ENCODE measurements around the gene TXNDC2. TPM values are rescaled to one million over a fixed set of nuclear protein-coding genes. Genes with fewer than 3 reads are reported as not detected.
A peak's percentile ranks its signal among the peaks of the same experiment; 100 is the strongest.
"Not testable (repeated sequence)": the region's sequence is repeated elsewhere in the genome, so short reads cannot be mapped to it uniquely, and the experiment has no call there.

TXNDC2 gene
- total RNA-seq, 2 donors from 2014 or later = not detected

GRCh38 chr18:9877655-9878014, 8.1 kb upstream of the TXNDC2 start:
- Mint-ChIP-seq H3K36me3 (ENCODE audit: insufficient read depth in 2 of 2) (no peaks in the 10 kb centered on the region), H3K27me3 (ENCODE audit: low read depth) (peaks cover 6% of the 10 kb centered on the region), H3K27ac (no peak overlapping the region), H3K4me1 (ENCODE audit: low read depth) (peaks cover 14% of the 10 kb centered on the region), H3K9me3 (no peaks in the 10 kb centered on the region), H3K4me3 (peak overlapping the region; percentile 8 to 54)
- ATAC-seq (replicated peaks in 1 of 2) = no peak
- DNase-seq = no peak

GRCh38 chr18:9878095-9878494, 7.7 kb upstream of the TXNDC2 start:
- ATAC-seq (replicated peaks in 1 of 2) = no peak
- Mint-ChIP-seq H3K27ac (no peak overlapping the region), H3K4me3 (no peak overlapping the region), H3K9me3 (no peaks in the 10 kb centered on the region), H3K4me1 (ENCODE audit: low read depth) (peaks cover 14% of the 10 kb centered on the region), H3K27me3 (ENCODE audit: low read depth) (peaks cover 6% of the 10 kb centered on the region), H3K36me3 (ENCODE audit: insufficient read depth in 2 of 2) (no peaks in the 10 kb centered on the region)
- DNase-seq = no peak

- H3K4me3 Mint-ChIP-seq = no peak overlapping the region
- no peaks in the 10 kb centered on the region for H3K9me3 Mint-ChIP-seq
- H3K27ac Mint-ChIP-seq = no peak overlapping the region
- DNase-seq = no peak
- peaks cover 6% of the 10 kb centered on the region for H3K27me3 Mint-ChIP-seq (ENCODE audit: low read depth)
- H3K36me3 Mint-ChIP-seq (ENCODE audit: insufficient read depth in 2 of 2) = no peaks in the 10 kb centered on the region
- no peak for ATAC-seq (replicated peaks in 1 of 2)
- H3K4me1 Mint-ChIP-seq (ENCODE audit: low read depth) = peaks cover 14% of the 10 kb centered on the region
Measured at GRCh38 chr18:9878783-9879242, 7.0 kb upstream of the TXNDC2 start.

DNA sequence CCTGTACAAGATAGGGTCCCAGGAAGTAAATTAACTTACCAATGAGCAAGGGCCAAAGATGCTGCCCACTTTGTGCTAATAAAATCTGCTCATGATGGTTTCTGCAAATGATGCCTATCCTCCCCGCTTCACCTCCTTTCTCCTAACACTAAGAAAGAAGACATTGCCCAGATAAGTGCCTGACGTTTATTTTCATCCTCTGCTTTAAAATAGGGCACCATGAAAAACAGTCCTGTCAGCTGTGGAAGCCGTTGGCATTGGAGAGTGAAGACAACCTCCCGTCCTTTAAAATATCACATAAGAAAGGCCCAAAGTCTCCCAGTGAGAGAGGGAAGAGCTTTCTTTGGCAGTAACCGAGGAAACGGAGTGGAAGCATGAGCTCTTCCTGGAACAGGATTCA, 1.7 kb upstream of the TXNDC2 start:
- no peak for DNase-seq
- Mint-ChIP-seq H3K4me3 (no peak overlapping the region), H3K9me3 (no peaks in the 10 kb centered on the region), H3K4me1 (ENCODE audit: low read depth) (peaks cover 13% of the 10 kb centered on the region), H3K36me3 (ENCODE audit: insufficient read depth in 2 of 2) (no peaks in the 10 kb centered on the region), H3K27ac (no peak overlapping the region), H3K27me3 (ENCODE audit: low read depth) (no peaks in the 10 kb centered on the region)
- no peak for ATAC-seq (replicated peaks in 1 of 2)

- Mint-ChIP-seq H3K4me1 (ENCODE audit: low read depth) (peaks cover 13% of the 10 kb centered on the region), H3K9me3 (no peaks in the 10 kb centered on the region), H3K4me3 (no peak overlapping the region), H3K27me3 (ENCODE audit: low read depth) (no peaks in the 10 kb centered on the region), H3K27ac (no peak overlapping the region), H3K36me3 (ENCODE audit: insufficient read depth in 2 of 2) (no peaks in the 10 kb centered on the region)
- DNase-seq = no peak
- no peak for ATAC-seq (replicated peaks in 1 of 2)
Measured at GRCh38 chr18:9884532-9885140, 1.1 kb upstream of the TXNDC2 start.

GRCh38 chr18:9886005-9886348, 204 bp downstream of the TXNDC2 start:
- peak overlapping the region; percentile 4 to 21 for H3K4me3 Mint-ChIP-seq
- H3K4me1 Mint-ChIP-seq (ENCODE audit: low read depth) = peaks cover 13% of the 10 kb centered on the region
- H3K27ac Mint-ChIP-seq = no peak overlapping the region
- peaks cover 0 to 1% of the 10 kb centered on the region in 2 donors for H3K36me3 Mint-ChIP-seq (ENCODE audit: insufficient read depth in 2 of 2)
- H3K27me3 Mint-ChIP-seq (ENCODE audit: low read depth) = no peaks in the 10 kb centered on the region
- no peaks in the 10 kb centered on the region for H3K9me3 Mint-ChIP-seq
- no peak for DNase-seq
- ATAC-seq (replicated peaks in 1 of 2) = no peak

- H3K4me1 Mint-ChIP-seq (ENCODE audit: low read depth) = peaks cover 13% of the 10 kb centered on the region
- no peak for ATAC-seq (replicated peaks in 1 of 2)
- no peaks in the 10 kb centered on the region for H3K27me3 Mint-ChIP-seq (ENCODE audit: low read depth)
- no peaks in the 10 kb centered on the region for H3K9me3 Mint-ChIP-seq
- peaks cover 0 to 1% of the 10 kb centered on the region in 2 donors for H3K36me3 Mint-ChIP-seq (ENCODE audit: insufficient read depth in 2 of 2)
- DNase-seq = no peak
- no peak overlapping the region for H3K4me3 Mint-ChIP-seq
- no peak overlapping the region for H3K27ac Mint-ChIP-seq
Measured at GRCh38 chr18:9887992-9888391, 2.2 kb downstream of the TXNDC2 start.

DNA sequence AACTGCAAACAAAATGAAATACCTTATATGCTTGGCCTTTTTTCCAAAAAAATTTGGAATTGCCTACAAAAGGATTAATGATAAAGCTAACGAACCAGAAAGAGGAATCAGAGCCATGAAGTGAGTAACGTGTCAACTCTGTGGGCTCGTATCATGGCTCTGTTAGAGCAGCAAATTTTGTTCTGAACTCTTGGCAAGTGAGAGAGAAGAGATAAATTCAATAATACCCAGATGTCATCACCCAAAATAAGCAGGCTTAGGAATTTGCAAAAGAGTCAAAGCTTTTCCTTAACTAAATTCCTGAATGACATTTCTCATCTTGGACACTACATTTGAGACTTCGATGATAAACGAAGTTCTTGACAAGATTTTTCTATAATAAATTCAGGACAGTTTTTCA, 4.4 kb downstream of the TXNDC2 start:
- Mint-ChIP-seq H3K4me3 (no peak overlapping the region), H3K27me3 (ENCODE audit: low read depth) (no peaks in the 10 kb centered on the region), H3K27ac (no peak overlapping the region), H3K36me3 (ENCODE audit: insufficient read depth in 2 of 2) (peaks cover 0 to 1% of the 10 kb centered on the region in 2 donors), H3K4me1 (ENCODE audit: low read depth) (peaks cover 19% of the 10 kb centered on the region), H3K9me3 (no peaks in the 10 kb centered on the region)
- ATAC-seq (replicated peaks in 1 of 2) (no peak), DNase-seq (no peak)

DNA sequence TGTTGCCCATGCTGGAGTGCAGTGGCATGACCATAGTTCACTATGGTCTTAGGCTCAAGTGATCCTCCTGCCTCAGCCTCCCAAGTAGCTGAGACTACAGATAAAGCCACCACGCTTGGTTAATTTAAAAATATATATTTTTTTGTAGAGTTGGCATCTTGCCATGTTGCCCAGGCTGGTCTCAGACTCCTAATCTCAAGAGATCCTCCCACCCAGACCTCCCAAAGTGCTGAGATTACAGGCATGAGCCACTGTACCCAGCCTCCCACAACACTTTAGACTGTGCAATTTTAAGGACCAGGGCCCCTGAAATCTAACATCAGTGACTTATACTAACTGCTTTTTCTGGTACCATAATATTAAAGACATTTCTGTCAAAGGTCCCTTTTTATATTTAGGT, 5.2 kb downstream of the TXNDC2 start:
- H3K27me3 Mint-ChIP-seq (ENCODE audit: low read depth) = no peaks in the 10 kb centered on the region
- no peak overlapping the region for H3K27ac Mint-ChIP-seq
- H3K9me3 Mint-ChIP-seq = no peaks in the 10 kb centered on the region
- H3K4me3 Mint-ChIP-seq = no peak overlapping the region
- no peak for DNase-seq
- H3K36me3 Mint-ChIP-seq (ENCODE audit: insufficient read depth in 2 of 2) = peaks cover 0 to 1% of the 10 kb centered on the region in 2 donors
- no peak for ATAC-seq (replicated peaks in 1 of 2)
- H3K4me1 Mint-ChIP-seq (ENCODE audit: low read depth) = peaks cover 12% of the 10 kb centered on the region

- DNase-seq; H3K4me3 Mint-ChIP-seq; H3K9me3 Mint-ChIP-seq; H3K36me3 Mint-ChIP-seq (ENCODE audit: insufficient read depth in 2 of 2); H3K4me1 Mint-ChIP-seq (ENCODE audit: low read depth); ATAC-seq (replicated peaks in 1 of 2); H3K27ac Mint-ChIP-seq; H3K27me3 Mint-ChIP-seq (ENCODE audit: low read depth): not testable (repeated sequence)
Measured at GRCh38 chr18:9891515-9891914, 5.7 kb downstream of the TXNDC2 start.

DNA sequence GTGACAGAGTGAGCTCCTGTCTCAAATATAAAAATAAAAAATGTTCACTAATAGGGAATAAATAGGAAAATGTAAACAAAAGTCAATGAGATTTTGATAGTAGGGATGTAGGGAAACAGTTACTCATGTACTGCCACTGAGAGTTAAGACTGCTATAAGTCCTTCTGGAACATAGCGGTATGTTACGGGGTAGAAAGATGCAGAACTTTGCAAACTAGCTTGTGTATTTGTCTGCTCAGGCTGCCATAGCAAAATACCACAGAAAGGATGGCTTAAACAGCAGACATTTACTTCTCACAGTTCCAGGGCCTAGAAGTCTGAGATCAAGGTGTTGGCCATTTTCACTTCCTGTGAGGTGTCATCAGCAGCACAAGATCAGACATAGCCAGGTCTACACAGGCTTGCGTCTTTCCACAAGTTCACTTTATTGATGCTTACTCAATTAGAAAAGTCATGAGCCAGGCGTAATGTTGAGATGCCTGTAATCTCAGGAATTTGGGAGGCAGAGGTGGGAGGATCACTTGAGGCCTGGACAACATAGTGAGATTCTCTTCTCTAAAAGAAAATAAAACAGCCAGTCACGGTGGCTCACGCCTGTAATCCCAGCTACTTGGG, 8.8 kb downstream of the TXNDC2 start:
- Mint-ChIP-seq H3K4me1 (ENCODE audit: low read depth) (peaks cover 26% of the 10 kb centered on the region), H3K9me3 (no peaks in the 10 kb centered on the region), H3K36me3 (ENCODE audit: insufficient read depth in 2 of 2) (peaks cover 0 to 1% of the 10 kb centered on the region in 2 donors), H3K4me3 (no peak overlapping the region), H3K27ac (peak overlapping the region; percentile 54), H3K27me3 (ENCODE audit: low read depth) (no peaks in the 10 kb centered on the region)
- ATAC-seq (replicated peaks in 1 of 2) = peak in 1 of 2 donors; percentile 39
- no peak for DNase-seq

DNA sequence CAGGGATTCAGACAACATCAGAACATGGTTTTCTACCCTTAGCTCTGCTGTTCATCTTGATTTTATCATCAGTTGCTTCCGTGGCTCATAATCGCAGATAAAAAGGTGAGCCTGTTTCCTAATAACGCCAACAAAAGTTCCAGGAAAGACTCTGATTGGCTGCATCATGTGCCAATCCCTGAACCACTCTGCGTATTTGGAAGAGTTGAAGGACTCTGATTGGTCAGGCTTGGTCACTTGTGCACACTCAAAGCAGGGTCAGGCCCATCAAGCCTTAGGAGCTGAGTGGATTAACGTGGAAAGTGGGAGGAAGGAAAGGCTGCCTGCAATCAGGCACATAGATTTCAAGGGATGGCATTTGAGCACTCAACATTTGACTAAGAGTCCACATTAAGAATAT, 11.4 kb downstream of the TXNDC2 start:
- ATAC-seq (replicated peaks in 1 of 2) = no peak
- H3K27me3 Mint-ChIP-seq (ENCODE audit: low read depth) = no peaks in the 10 kb centered on the region
- H3K36me3 Mint-ChIP-seq (ENCODE audit: insufficient read depth in 2 of 2) = no peaks in the 10 kb centered on the region
- no peak overlapping the region for H3K4me3 Mint-ChIP-seq
- no peaks in the 10 kb centered on the region for H3K9me3 Mint-ChIP-seq
- H3K4me1 Mint-ChIP-seq (ENCODE audit: low read depth) = peaks cover 32% of the 10 kb centered on the region
- no peak for DNase-seq
- H3K27ac Mint-ChIP-seq = no peak overlapping the region

DNA sequence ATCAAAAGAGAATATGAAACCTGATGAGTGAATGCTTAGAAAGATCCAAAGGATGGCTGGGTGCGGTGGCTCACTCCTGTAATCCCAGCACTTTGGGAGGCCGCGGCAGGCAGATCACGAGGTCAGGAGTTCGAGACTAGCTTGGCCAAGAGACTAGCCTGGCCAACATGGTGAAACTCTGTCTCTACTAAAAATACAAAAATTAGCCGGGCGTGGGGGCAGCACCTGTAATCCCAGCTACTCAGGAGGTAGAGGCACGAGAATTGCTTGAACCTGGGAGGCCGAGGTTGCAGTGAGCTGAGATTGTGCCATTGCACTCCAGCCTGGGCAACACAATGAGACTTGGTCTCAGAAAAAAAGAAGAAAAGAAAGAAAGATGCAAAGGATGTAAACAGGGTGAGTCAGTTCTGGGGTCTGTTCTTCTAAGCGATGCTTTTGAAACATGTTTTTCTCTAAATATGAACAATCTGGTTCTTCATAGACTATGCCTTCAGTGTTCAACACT, 12.1 kb downstream of the TXNDC2 start:
- peaks cover 32% of the 10 kb centered on the region for H3K4me1 Mint-ChIP-seq (ENCODE audit: low read depth)
- H3K27ac Mint-ChIP-seq; ATAC-seq (replicated peaks in 1 of 2); H3K4me3 Mint-ChIP-seq; DNase-seq; H3K9me3 Mint-ChIP-seq; H3K27me3 Mint-ChIP-seq (ENCODE audit: low read depth); H3K36me3 Mint-ChIP-seq (ENCODE audit: insufficient read depth in 2 of 2): not testable (repeated sequence)
